Peyer's patch (tissue), 4 donors: ENCODE data around the gene OTOP3. TPM values are rescaled to one million over a fixed set of nuclear protein-coding genes. Genes with fewer than 3 reads are reported as not detected.

ENCODE experiments used
- DNase-seq, 3 donors: peaks; one replicate each; pipeline ENCODE4 v3.0.0-alpha.2; 2017 to 2019
- H3K27ac ChIP-seq, 4 donors: fragments of 200-600 bp; sonication (generic); one replicate each; pipeline ENCODE4 v1.5.1; 2016 to 2019
- H3K27me3 ChIP-seq, 2 donors: fragments of 200-600 bp; sonication (generic); one replicate each; pipeline ENCODE4 v1.5.1; 2019
- H3K36me3 ChIP-seq, 3 donors: fragments of 200-600 bp; sonication (generic); one replicate each; pipeline ENCODE4 v1.5.1; 2016 to 2019
- H3K4me1 ChIP-seq, 4 donors: fragments of 200-600 bp; sonication (generic); one replicate each; pipeline ENCODE4 v1.5.1; 2016 to 2019
- H3K4me3 ChIP-seq, 4 donors: fragments of 200-600 bp; sonication (generic); 1 replicate in 3 of 4; 2 replicates in 1 of 4; pipeline ENCODE4 v1.5.1; 2016 to 2019; ENCODE audit warnings: mild to moderate bottlenecking in 1 of 4
- H3K9me3 ChIP-seq, 4 donors: fragments of 200-600 bp; sonication (generic); one replicate each; pipeline ENCODE4 v1.5.1; 2016 to 2019; ENCODE audit warnings: mild to moderate bottlenecking in 1 of 4
- POLR2A ChIP-seq, 2 donors: fragments of 450-650 bp; IDR thresholded peaks; one replicate each; pipeline ENCODE4 v1.5.1; 2017; ENCODE audit warnings: antibody characterized with exemption in 2 of 2, mild to moderate bottlenecking in 2 of 2, moderate library complexity in 2 of 2
- total RNA-seq, 4 donors: library from RNA; depleted of rRNA; stranded (reverse); fragments of >200 nt; gene quantifications; one replicate each; pipeline ENCODE4 v1.1.0, GENCODE V29; 2016
- TF ChIP-seq, protein P1 (sequence below), 6 experiments: fragments of 450-650 bp in 4 of 6; fragments of 200-600 bp in 2 of 6; sonication (generic) in 1 of 6; IDR thresholded peaks; one replicate each; pipeline ENCODE4 v1.5.1; 2017 to 2019; ENCODE audit warnings: antibody characterized with exemption in 6 of 6, mild to moderate bottlenecking in 3 of 6, moderate library complexity in 1 of 6

OTOP3 gene
- total RNA-seq, 4 donors from 2014 or later = 5.2 to 9.3 (median 8.5) TPM; not detected in 1

DNA sequence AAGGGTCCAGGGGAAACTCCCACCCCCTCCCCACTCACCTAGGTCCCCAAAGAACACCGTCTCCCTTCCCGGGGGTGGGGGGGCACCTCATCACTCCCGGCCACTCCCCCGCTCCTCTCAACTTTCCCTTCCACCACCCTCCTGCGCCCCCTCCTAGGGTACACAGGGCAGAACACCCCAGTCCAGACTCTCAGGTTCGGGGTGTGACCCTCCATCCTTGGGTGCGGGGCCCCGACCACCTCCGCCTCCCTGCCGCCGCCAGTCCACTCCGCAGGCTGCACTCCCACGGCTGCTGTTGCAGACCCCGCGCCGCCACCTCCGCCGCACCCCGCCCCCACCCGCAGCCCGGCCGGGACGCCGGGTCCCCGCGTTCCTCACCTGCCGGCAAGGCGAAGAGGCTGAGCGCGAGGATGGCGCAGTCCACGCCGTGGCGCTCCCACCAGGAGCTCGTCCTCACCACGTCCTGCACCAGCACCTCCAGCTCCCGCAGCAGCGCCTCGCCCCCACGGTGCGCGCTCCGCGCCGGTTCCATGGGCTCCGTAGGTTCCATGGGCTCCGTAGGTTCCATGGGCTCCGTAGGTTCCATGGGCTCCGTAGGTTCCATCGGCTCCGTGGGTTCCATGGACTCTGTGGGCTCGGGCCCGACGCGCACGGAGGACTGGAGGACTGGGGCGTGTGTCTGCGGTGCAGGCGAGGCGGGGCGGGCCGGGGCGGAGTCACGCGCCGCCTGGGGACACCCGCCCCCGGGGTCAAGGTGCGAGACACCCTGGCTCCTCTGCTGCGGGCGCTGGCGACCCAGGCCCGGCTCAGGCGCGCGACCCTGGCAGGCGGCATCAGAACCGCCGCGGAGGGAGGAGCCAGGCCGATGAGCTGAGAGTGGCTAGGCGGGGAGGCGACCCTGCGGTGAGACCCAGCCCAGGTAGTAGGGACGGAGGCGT lies 42.5 kb upstream of the OTOP3 start, which contains the start of gene FADS6:
Gene FADS6, minus strand, starts transcription at position 660 of the 938 bp plus-strand sequence. Its CDS starts 38 bp downstream, at position 622.
- peak within 1 kb of the TSS in 3 of 4 donors; percentile 27 to 71 (median 35) for H3K27ac ChIP-seq
- H3K4me3 ChIP-seq = peak within 1 kb of the TSS; percentile 20 to 64 (median 38)
- peak in 2 of 3 donors; percentile 76 to 83 for DNase-seq
- no peaks in the 10 kb centered on the region for H3K9me3 ChIP-seq
- TF ChIP-seq, protein P1, sequence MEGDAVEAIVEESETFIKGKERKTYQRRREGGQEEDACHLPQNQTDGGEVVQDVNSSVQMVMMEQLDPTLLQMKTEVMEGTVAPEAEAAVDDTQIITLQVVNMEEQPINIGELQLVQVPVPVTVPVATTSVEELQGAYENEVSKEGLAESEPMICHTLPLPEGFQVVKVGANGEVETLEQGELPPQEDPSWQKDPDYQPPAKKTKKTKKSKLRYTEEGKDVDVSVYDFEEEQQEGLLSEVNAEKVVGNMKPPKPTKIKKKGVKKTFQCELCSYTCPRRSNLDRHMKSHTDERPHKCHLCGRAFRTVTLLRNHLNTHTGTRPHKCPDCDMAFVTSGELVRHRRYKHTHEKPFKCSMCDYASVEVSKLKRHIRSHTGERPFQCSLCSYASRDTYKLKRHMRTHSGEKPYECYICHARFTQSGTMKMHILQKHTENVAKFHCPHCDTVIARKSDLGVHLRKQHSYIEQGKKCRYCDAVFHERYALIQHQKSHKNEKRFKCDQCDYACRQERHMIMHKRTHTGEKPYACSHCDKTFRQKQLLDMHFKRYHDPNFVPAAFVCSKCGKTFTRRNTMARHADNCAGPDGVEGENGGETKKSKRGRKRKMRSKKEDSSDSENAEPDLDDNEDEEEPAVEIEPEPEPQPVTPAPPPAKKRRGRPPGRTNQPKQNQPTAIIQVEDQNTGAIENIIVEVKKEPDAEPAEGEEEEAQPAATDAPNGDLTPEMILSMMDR (IDR thresholded peaks at IDR 0.05) = no peak
- peak; percentile 84 to 86 for TF ChIP-seq POLR2A (IDR thresholded peaks at IDR 0.05)
- peaks cover 0 to 13% (median 5%) of the 10 kb centered on the region in 4 donors for H3K4me1 ChIP-seq
- H3K27me3 ChIP-seq = peaks cover 0 to 15% of the 10 kb centered on the region in 2 donors
- no peaks in the 10 kb centered on the region for H3K36me3 ChIP-seq

DNA sequence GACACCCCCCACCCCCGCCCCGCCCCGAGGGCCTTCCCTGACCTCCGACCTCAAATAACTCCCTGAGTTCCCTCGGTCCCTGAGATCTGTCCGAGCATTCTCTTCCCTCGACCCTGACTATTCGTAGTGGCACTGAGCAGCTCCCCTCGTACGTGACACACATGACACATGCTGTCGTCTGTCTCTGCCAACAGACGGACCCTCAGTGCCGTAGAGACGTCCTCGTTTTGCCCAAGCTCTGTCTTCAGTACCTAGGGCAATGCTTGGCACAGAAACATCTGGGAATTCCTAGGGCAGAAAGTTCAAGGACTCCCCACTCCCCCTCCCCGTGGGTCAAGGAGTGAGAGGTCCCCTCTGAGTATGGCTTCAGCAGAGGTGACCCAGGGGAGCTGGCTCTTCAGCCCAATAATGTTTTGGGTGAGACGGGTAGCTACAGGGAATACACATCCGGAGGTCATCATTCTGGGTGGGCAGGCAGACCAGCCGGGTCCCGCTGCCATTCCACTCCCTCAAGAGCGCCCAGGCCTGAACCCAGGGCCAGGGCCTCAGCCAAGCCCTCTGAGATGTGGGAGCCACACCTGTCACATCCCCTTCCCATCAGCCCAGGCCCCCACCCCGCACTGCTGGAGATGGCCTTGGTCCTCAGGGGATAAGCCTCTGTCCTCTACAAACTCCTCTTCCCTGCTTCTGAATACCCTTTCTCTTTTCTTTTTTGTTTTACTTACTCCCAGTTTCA lies 41.6 kb upstream of the OTOP3 start:
- Histone ChIP-seq H3K27ac (peak overlapping the region in 2 of 4 donors; percentile 23 to 71), H3K4me1 (peaks cover 0 to 13% (median 5%) of the 10 kb centered on the region in 4 donors), H3K9me3 (no peaks in the 10 kb centered on the region), H3K4me3 (peak overlapping the region in 3 of 4 donors; percentile 24 to 64 (median 51)), H3K36me3 (no peaks in the 10 kb centered on the region), H3K27me3 (peaks cover 0 to 15% of the 10 kb centered on the region in 2 donors)
- no peak for DNase-seq
- TF ChIP-seq, protein P1 (IDR thresholded peaks at IDR 0.05) = no peak
- no peak for TF ChIP-seq POLR2A (IDR thresholded peaks at IDR 0.05)

DNA sequence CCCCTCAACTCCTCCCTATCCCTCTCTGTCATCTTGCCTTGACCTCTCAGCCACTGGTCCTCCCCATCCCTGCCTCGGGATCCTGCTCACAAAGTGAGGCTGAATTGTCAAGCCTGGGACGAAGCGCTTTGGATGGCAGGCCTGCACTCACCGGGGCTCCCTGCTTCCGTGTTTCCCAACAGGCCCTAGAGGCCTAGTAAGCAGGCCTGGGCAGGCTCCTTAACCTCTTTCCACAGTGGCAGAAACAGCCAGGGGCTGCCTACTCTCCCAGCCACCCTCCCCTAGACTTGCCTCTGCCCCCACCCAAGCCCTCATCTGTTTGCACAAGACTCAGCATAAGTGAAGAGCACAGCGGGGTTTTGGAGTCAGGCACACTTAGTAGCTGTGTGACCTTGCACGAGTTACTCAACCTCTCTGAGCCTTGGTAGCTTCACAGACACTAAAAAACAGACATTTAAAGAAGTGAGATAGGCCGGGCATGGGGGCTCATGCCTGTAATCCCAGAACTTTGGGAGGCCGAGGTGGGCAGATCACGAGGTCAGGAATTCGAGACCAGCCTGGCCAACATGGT lies 37.2 kb upstream of the OTOP3 start:
- H3K27me3 ChIP-seq = peaks cover 0 to 9% of the 10 kb centered on the region in 2 donors
- DNase-seq = no peak
- H3K27ac ChIP-seq = no peak overlapping the region
- H3K36me3 ChIP-seq = no peaks in the 10 kb centered on the region
- no peak overlapping the region for H3K4me3 ChIP-seq
- no peaks in the 10 kb centered on the region for H3K9me3 ChIP-seq
- H3K4me1 ChIP-seq = peaks cover 0 to 5% (median 2%) of the 10 kb centered on the region in 4 donors
- no peak for TF ChIP-seq POLR2A (IDR thresholded peaks at IDR 0.05)
- TF ChIP-seq, protein P1 (IDR thresholded peaks at IDR 0.05) = no peak

DNA sequence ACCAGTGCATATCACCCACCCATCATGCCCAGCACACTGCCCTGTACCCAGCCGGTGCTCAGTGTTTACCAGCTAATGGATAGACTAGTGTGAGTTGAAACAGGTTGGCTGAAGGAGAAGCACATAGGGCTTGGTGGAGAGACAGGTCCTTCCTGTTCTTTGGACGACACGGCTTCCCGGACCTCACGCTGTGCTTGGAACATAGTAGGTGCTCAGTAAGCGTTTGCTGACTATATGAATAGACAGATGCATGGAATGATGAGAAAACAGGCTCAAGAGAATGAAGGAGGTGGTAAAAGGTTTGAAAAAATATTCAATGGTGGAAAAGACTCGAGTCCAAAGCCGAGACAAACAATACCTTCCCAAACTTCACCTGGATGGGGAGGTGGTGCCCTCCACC lies 35.5 kb upstream of the OTOP3 start:
- Histone ChIP-seq H3K9me3 (no peaks in the 10 kb centered on the region), H3K27ac (no peak overlapping the region), H3K36me3 (no peaks in the 10 kb centered on the region), H3K4me3 (no peak overlapping the region), H3K27me3 (no peaks in the 10 kb centered on the region), H3K4me1 (no peaks in the 10 kb centered on the region)
- no peak for DNase-seq
- TF ChIP-seq, protein P1 (IDR thresholded peaks at IDR 0.05) = no peak
- no peak for TF ChIP-seq POLR2A (IDR thresholded peaks at IDR 0.05)
